Breast epithelium (tissue), 3 donors: ENCODE results near the gene SNX24.

ENCODE experiments used
- POLR2A ChIP-seq: fragments of 450-650 bp; IDR thresholded peaks from one replicate; pipeline ENCODE4 v1.6.1; 2016; ENCODE audit warnings: antibody characterized with exemption, mild to moderate bottlenecking, moderate library complexity
- POLR2AphosphoS5 ChIP-seq, 3 donors: sonication (generic); formaldehyde crosslinking; IDR thresholded peaks; one replicate each; pipeline ENCODE4 v1.6.1; 2017; ENCODE audit warnings: antibody characterized with exemption in 3 of 3
- TF ChIP-seq, protein P1 (sequence below), 3 donors: fragments of 450-650 bp; IDR thresholded peaks; one replicate each; pipeline ENCODE4 v1.5.1; 2016 to 2017; ENCODE audit warnings: antibody characterized with exemption in 3 of 3, mild to moderate bottlenecking in 3 of 3, moderate library complexity in 3 of 3

DNA sequence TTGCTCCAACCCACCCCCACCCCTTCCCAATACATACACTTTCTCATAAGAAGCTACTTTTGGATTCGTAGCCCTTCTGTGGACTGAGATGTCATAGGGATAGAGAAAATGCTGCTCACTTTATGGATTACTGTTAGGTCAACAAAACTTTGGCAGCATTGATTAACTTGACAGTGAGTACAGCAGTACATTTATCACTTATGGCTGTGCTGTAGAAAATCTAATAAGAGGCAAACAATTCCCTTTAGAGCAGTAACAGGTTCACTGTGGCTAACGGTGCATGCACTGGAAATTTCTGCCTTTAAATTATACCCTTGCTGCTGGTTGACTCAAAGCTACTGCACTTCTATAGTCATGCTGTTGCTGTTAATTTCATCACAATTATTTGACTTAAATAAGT lies 131.9 kb downstream of the SNX24 start:
- TF ChIP-seq, protein P1, sequence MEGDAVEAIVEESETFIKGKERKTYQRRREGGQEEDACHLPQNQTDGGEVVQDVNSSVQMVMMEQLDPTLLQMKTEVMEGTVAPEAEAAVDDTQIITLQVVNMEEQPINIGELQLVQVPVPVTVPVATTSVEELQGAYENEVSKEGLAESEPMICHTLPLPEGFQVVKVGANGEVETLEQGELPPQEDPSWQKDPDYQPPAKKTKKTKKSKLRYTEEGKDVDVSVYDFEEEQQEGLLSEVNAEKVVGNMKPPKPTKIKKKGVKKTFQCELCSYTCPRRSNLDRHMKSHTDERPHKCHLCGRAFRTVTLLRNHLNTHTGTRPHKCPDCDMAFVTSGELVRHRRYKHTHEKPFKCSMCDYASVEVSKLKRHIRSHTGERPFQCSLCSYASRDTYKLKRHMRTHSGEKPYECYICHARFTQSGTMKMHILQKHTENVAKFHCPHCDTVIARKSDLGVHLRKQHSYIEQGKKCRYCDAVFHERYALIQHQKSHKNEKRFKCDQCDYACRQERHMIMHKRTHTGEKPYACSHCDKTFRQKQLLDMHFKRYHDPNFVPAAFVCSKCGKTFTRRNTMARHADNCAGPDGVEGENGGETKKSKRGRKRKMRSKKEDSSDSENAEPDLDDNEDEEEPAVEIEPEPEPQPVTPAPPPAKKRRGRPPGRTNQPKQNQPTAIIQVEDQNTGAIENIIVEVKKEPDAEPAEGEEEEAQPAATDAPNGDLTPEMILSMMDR (IDR thresholded peaks at IDR 0.05), result no peak
- TF ChIP-seq POLR2AphosphoS5 (IDR thresholded peaks at IDR 0.05) (no peak), POLR2A (no peak)
